ENCODE results near the gene LONP2.
"Not testable (repeated sequence)": the region's sequence is repeated elsewhere in the genome, so short reads cannot be mapped to it uniquely, and the experiment has no call there.

Gene LONP2

GRCh38 chr16:48371393-48371780 is 127.3 kb downstream of the LONP2 start:
- DNase-seq = no peak

- no peak for DNase-seq
Observed at GRCh38 chr16:48372744-48373143, 128.6 kb downstream of the LONP2 start.

- DNase-seq = no peak
Observed at GRCh38 chr16:48373258-48374029, 129.3 kb downstream of the LONP2 start.

- DNase-seq = no peak
Observed at GRCh38 chr16:48374255-48374654, 130.2 kb downstream of the LONP2 start.

- DNase-seq = not testable (repeated sequence)
Observed at GRCh38 chr16:48377301-48377700, 133.2 kb downstream of the LONP2 start.

- DNase-seq = no peak
Observed at GRCh38 chr16:48378276-48378675, 134.2 kb downstream of the LONP2 start.

GRCh38 chr16:48378836-48379235 is 134.7 kb downstream of the LONP2 start:
- DNase-seq = no peak

- no peak for DNase-seq
Observed at GRCh38 chr16:48381201-48381600, 137.1 kb downstream of the LONP2 start.

GRCh38 chr16:48382131-48382530 is 138.0 kb downstream of the LONP2 start:
- DNase-seq = no peak

GRCh38 chr16:48383009-48383876 is 139.1 kb downstream of the LONP2 start:
- DNase-seq = no peak

GRCh38 chr16:48383877-48384519 is 139.9 kb downstream of the LONP2 start:
- peak; percentile 40 for DNase-seq

- peak; percentile 63 for DNase-seq
Observed at GRCh38 chr16:48384520-48385252, 140.6 kb downstream of the LONP2 start.

GRCh38 chr16:48385253-48386150 is 141.4 kb downstream of the LONP2 start, which contains the start of gene SIAH1:
SIAH1 (minus strand) TSS chr16:48385413; CDS start chr16:48362428, 22,985 bp downstream.
- DNase-seq = peak; percentile 92

GRCh38 chr16:48386559-48387312 is 142.6 kb downstream of the LONP2 start:
- no peak for DNase-seq

- no peak for DNase-seq
Observed at GRCh38 chr16:48392407-48392806, 148.3 kb downstream of the LONP2 start.

- no peak for DNase-seq
Observed at GRCh38 chr16:48393485-48394354, 149.6 kb downstream of the LONP2 start.

GRCh38 chr16:48394355-48394703 is 150.2 kb downstream of the LONP2 start:
- DNase-seq = no peak

- no peak for DNase-seq
Observed at GRCh38 chr16:48395375-48395774, 151.3 kb downstream of the LONP2 start.

- DNase-seq = not testable (repeated sequence)
Observed at GRCh38 chr16:48402547-48402946, 158.4 kb downstream of the LONP2 start.

GRCh38 chr16:48405153-48405552 is 161.1 kb downstream of the LONP2 start:
- no peak for DNase-seq

Measured in RPMI8226 (cell line).